Fibroblast of the aortic adventitia (primary cell): ENCODE results near the gene SCAND1. TPM values are rescaled to one million over a fixed set of nuclear protein-coding genes. Genes with fewer than 3 reads are reported as not detected.

Source experiments
- DNase-seq: peaks from one replicate; pipeline ENCODE4 v3.0.0-alpha.2; 2010; ENCODE audit warnings: low read depth
- H3K4me3 ChIP-seq: 2 replicates; pipeline ENCODE4 v1.5.1; 2011; ENCODE audit warnings: low read depth, mild to moderate bottlenecking, control low read depth, low read length, moderate library complexity
- CTCF ChIP-seq: IDR thresholded peaks from 2 replicates; pipeline ENCODE4 v1.5.1; 2011; ENCODE audit warnings: mild to moderate bottlenecking, low read length, control low read depth, inconsistent platforms; ENCODE audit not compliant: insufficient read depth
- total RNA-seq: library from RNA; depleted of rRNA; stranded (reverse); fragments of >200 nt; gene quantifications from 2 replicates; pipeline ENCODE4 v1.2.3, GENCODE V29; 2012; ENCODE audit warnings: low replicate concordance

Gene SCAND1
- total RNA-seq, 1 donor = 34.1 TPM

- H3K4me3 ChIP-seq = no peak overlapping the region
- DNase-seq = peak; percentile 21
- no peak for TF ChIP-seq CTCF
Measured at GRCh38 chr20:35978041-35978513, 23.8 kb upstream of the SCAND1 start.

GRCh38 chr20:35975576-35976373 is 21.5 kb upstream of the SCAND1 start:
- no peak overlapping the region for H3K4me3 ChIP-seq
- no peak for DNase-seq
- no peak for TF ChIP-seq CTCF

- TF ChIP-seq CTCF = no peak
- H3K4me3 ChIP-seq = no peak overlapping the region
- no peak for DNase-seq
Measured at GRCh38 chr20:35974256-35974655, 20.0 kb upstream of the SCAND1 start.

- DNase-seq = no peak
Measured at GRCh38 chr20:35972462-35972861, 18.2 kb upstream of the SCAND1 start.

GRCh38 chr20:35971981-35972380 is 17.7 kb upstream of the SCAND1 start:
- no peak for TF ChIP-seq CTCF
- DNase-seq = no peak
- no peak overlapping the region for H3K4me3 ChIP-seq

More at GRCh38 chr20:35972462-35972861, 18.2 kb upstream of the SCAND1 start:
- no peak overlapping the region for H3K4me3 ChIP-seq
- TF ChIP-seq CTCF = no peak

- no peak for TF ChIP-seq CTCF
Measured at GRCh38 chr20:35968930-35969329, 14.6 kb upstream of the SCAND1 start.

More at GRCh38 chr20:35968930-35969329, 14.6 kb upstream of the SCAND1 start:
- no peak for DNase-seq
- H3K4me3 ChIP-seq = no peak overlapping the region
